ENCODE measurements around the gene CLVS2. TPM values are rescaled to one million over a fixed set of nuclear protein-coding genes. Genes with fewer than 3 reads are reported as not detected.
A peak's percentile ranks its signal among the peaks of the same experiment; 100 is the strongest.

CLVS2 gene
- total and polyA plus RNA-seq, 3 experiments from 2014 or later, result not detected

- POLR2A ChIA-PET, result no interaction called here
- CTCF ChIA-PET, result no interaction called here
- Mint-ChIP-seq H3K27me3 (peaks cover 22 to 28% of the 10 kb centered on the region in 2 donors), H3K9me3 (peaks cover 5 to 11% (median 7%) of the 10 kb centered on the region in 5 donors), H3K4me1 (peaks cover 0 to 5% (median 3%) of the 10 kb centered on the region in 3 donors), H3K36me3 (peaks cover 0 to 2% (median 0%) of the 10 kb centered on the region in 3 donors), H3K27ac (peak overlapping the region in 1 of 8 donors; percentile 36), H3K4me3 (no peak overlapping the region)
- H3K9me3 ChIP-seq (ENCODE audit: low read length), result no peaks in the 10 kb centered on the region
- H3K27me3 ChIP-seq (ENCODE audit: insufficient read depth, low read length, poor library complexity, severe bottlenecking), result no peaks in the 10 kb centered on the region
- no peak overlapping the region for H3K4me3 ChIP-seq (ENCODE audit: low read length)
- H3K4me1 ChIP-seq (ENCODE audit: insufficient read depth, low read length), result no peaks in the 10 kb centered on the region
- DNase-seq, result no peak
- no peaks in the 10 kb centered on the region for H3K36me3 ChIP-seq (ENCODE audit: insufficient read depth, low read length)
- H3K27ac ChIP-seq (ENCODE audit: low read depth, low read length), result no peak overlapping the region
These were observed 1.8 kb upstream of the CLVS2 start for GRCh38 chr6:122994256-122994655.

GRCh38 chr6:122996794-122997505 lies 915 bp downstream of the CLVS2 start:
- Mint-ChIP-seq H3K27me3 (peaks cover 22 to 28% of the 10 kb centered on the region in 2 donors), H3K27ac (no peak overlapping the region), H3K4me3 (no peak overlapping the region), H3K4me1 (peaks cover 0 to 5% (median 3%) of the 10 kb centered on the region in 3 donors), H3K36me3 (peaks cover 0 to 2% (median 0%) of the 10 kb centered on the region in 3 donors), H3K9me3 (peaks cover 4 to 11% (median 6%) of the 10 kb centered on the region in 5 donors)
- POLR2A ChIA-PET, result no interaction called here
- H3K27ac ChIP-seq (ENCODE audit: low read depth, low read length), result no peak overlapping the region
- H3K4me1 ChIP-seq (ENCODE audit: insufficient read depth, low read length), result no peaks in the 10 kb centered on the region
- no peaks in the 10 kb centered on the region for H3K9me3 ChIP-seq (ENCODE audit: low read length)
- DNase-seq, result no peak
- no peak overlapping the region for H3K4me3 ChIP-seq (ENCODE audit: low read length)
- H3K27me3 ChIP-seq (ENCODE audit: insufficient read depth, low read length, poor library complexity, severe bottlenecking), result no peaks in the 10 kb centered on the region
- CTCF ChIA-PET, result no interaction called here
- no peaks in the 10 kb centered on the region for H3K36me3 ChIP-seq (ENCODE audit: insufficient read depth, low read length)

DNA sequence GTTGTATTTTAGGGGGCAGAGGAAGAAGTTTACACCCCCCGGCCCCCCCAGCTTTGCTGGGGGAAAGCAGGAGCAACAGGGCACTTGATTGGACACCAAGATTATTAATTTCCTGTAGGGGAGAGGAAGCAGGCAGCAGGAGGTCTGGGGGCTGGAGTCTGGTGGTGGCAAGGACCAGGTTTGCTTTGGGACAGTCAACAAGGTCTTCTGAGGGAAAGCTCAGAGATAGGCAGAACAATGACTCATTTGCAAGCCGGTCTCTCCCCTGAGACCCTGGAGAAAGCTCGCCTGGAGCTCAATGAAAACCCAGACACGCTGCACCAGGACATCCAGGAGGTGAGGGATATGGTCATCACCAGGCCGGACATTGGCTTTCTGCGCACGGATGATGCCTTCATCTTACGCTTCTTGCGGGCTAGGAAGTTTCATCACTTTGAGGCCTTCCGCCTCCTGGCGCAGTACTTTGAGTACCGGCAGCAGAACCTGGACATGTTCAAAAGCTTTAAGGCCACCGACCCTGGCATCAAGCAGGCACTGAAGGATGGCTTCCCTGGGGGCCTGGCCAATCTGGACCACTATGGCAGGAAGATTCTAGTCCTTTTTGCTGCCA lies 1.6 kb downstream of the CLVS2 start:
- Histone ChIP-seq H3K27me3 (ENCODE audit: insufficient read depth, low read length, poor library complexity, severe bottlenecking) (no peaks in the 10 kb centered on the region), H3K4me3 (ENCODE audit: low read length) (no peak overlapping the region), H3K36me3 (ENCODE audit: insufficient read depth, low read length) (no peaks in the 10 kb centered on the region), H3K27ac (ENCODE audit: low read depth, low read length) (no peak overlapping the region), H3K4me1 (ENCODE audit: insufficient read depth, low read length) (no peaks in the 10 kb centered on the region), H3K9me3 (ENCODE audit: low read length) (no peaks in the 10 kb centered on the region)
- no peak for DNase-seq
- POLR2A ChIA-PET, result no interaction called here
- peak overlapping the region in 1 of 8 donors; percentile 83 for H3K27ac Mint-ChIP-seq
- no peak overlapping the region for H3K4me3 Mint-ChIP-seq
- H3K4me1 Mint-ChIP-seq, result peaks cover 0 to 5% (median 3%) of the 10 kb centered on the region in 3 donors
- H3K9me3 Mint-ChIP-seq, result peaks cover 4 to 11% (median 6%) of the 10 kb centered on the region in 5 donors
- CTCF ChIA-PET, result no interaction called here
- H3K27me3 Mint-ChIP-seq, result peaks cover 22 to 28% of the 10 kb centered on the region in 2 donors
- peaks cover 0 to 2% (median 0%) of the 10 kb centered on the region in 3 donors for H3K36me3 Mint-ChIP-seq

DNA sequence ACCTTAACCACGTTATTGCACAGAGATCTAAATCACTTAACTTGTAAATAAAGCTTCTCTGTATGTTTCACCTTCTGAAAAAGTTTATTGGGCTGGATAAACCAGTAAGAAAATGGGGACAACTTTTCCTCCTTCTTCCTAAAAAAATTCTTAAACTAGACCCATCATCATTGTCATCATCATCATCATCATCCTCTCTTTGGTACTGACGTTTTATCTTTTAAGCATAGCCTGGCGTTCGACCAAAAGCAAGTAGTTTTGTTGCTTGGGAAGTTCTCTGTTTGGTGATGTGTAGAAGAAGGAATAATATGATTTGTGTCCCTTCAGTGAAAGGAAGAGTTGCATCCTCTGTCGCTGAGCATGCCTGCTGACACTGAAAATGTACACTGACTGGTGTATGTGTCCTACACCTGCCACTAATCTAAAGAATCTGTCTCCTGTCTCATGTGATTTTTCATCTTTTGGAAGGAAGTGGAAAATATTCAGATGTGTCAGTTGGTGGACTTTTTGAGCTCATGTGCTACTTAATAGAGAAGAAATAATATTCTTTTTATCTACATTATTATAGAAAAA lies 2.5 kb downstream of the CLVS2 start:
- Mint-ChIP-seq H3K4me1 (peaks cover 0 to 5% (median 3%) of the 10 kb centered on the region in 3 donors), H3K36me3 (peaks cover 0 to 2% (median 0%) of the 10 kb centered on the region in 3 donors), H3K4me3 (no peak overlapping the region), H3K9me3 (peaks cover 4 to 11% (median 6%) of the 10 kb centered on the region in 5 donors), H3K27ac (no peak overlapping the region), H3K27me3 (peaks cover 22 to 28% of the 10 kb centered on the region in 2 donors)
- H3K36me3 ChIP-seq (ENCODE audit: insufficient read depth, low read length), result no peaks in the 10 kb centered on the region
- H3K27ac ChIP-seq (ENCODE audit: low read depth, low read length), result no peak overlapping the region
- no peaks in the 10 kb centered on the region for H3K4me1 ChIP-seq (ENCODE audit: insufficient read depth, low read length)
- ChIA-PET POLR2A (no interaction called here), CTCF (no interaction called here)
- no peak for DNase-seq
- no peaks in the 10 kb centered on the region for H3K27me3 ChIP-seq (ENCODE audit: insufficient read depth, low read length, poor library complexity, severe bottlenecking)
- no peak overlapping the region for H3K4me3 ChIP-seq (ENCODE audit: low read length)
- no peaks in the 10 kb centered on the region for H3K9me3 ChIP-seq (ENCODE audit: low read length)

DNA sequence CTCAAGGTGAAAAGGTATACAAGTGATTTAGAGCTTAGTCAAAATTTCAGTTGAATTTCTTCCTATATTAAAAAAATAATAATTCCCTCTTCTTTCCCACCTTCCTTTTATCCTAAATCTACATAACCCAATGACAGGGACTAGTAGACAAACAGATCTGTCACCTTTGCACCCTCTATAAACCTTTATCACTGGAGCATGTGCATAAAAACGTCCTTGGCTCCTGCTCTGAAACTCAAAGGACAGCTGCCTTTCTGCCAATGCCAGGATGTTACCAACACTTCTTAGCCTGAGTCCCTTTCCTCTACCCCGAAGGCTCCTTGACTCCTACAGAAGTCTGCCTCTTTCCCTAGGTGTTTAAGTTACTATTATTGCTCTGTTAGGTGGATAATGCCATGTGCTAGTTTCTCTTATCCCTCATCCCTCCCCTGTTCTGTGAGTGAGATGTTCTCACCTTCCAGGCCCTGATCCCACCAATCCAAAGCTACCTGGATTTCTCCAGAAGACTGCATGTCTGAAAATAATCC lies 4.3 kb downstream of the CLVS2 start:
- Mint-ChIP-seq H3K27ac (no peak overlapping the region), H3K4me1 (peaks cover 0 to 5% (median 3%) of the 10 kb centered on the region in 3 donors), H3K9me3 (peaks cover 4 to 9% (median 6%) of the 10 kb centered on the region in 5 donors), H3K36me3 (peaks cover 0 to 2% (median 0%) of the 10 kb centered on the region in 3 donors), H3K27me3 (peaks cover 17 to 25% of the 10 kb centered on the region in 2 donors), H3K4me3 (no peak overlapping the region)
- ChIA-PET POLR2A (no interaction called here), CTCF (no interaction called here)
- no peak overlapping the region for H3K4me3 ChIP-seq (ENCODE audit: low read length)
- no peaks in the 10 kb centered on the region for H3K27me3 ChIP-seq (ENCODE audit: insufficient read depth, low read length, poor library complexity, severe bottlenecking)
- no peak overlapping the region for H3K27ac ChIP-seq (ENCODE audit: low read depth, low read length)
- H3K9me3 ChIP-seq (ENCODE audit: low read length), result no peaks in the 10 kb centered on the region
- H3K36me3 ChIP-seq (ENCODE audit: insufficient read depth, low read length), result no peaks in the 10 kb centered on the region
- no peak for DNase-seq
- H3K4me1 ChIP-seq (ENCODE audit: insufficient read depth, low read length), result no peaks in the 10 kb centered on the region

DNA sequence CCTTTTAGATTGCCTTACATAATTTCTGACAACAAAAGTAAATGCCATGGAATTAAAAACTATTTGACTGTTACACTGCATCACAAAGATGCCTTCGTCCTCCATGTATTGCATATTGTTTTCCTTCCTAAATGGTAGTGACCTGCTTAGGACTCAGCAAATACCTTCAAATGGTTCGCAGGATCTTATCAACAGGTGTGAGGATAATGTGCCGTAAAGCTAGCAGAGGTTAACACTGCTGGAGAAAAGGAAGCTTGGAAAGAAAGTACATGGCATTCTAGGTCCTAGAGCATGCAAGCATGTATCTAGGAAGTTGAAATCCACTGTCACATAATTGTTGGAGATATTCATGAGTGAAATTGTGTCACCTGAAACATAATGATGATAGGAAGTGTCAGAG lies 5.5 kb downstream of the CLVS2 start:
- Mint-ChIP-seq H3K4me1 (no peaks in the 10 kb centered on the region), H3K27me3 (peaks cover 12 to 17% of the 10 kb centered on the region in 2 donors), H3K36me3 (peaks cover 0 to 2% (median 0%) of the 10 kb centered on the region in 3 donors), H3K27ac (no peak overlapping the region), H3K9me3 (peaks cover 2 to 8% (median 4%) of the 10 kb centered on the region in 5 donors), H3K4me3 (no peak overlapping the region)
- Histone ChIP-seq H3K36me3 (ENCODE audit: insufficient read depth, low read length) (no peaks in the 10 kb centered on the region), H3K9me3 (ENCODE audit: low read length) (no peaks in the 10 kb centered on the region), H3K4me1 (ENCODE audit: insufficient read depth, low read length) (no peaks in the 10 kb centered on the region), H3K27me3 (ENCODE audit: insufficient read depth, low read length, poor library complexity, severe bottlenecking) (no peaks in the 10 kb centered on the region), H3K27ac (ENCODE audit: low read depth, low read length) (no peak overlapping the region), H3K4me3 (ENCODE audit: low read length) (no peak overlapping the region)
- no peak for DNase-seq
- ChIA-PET CTCF (no interaction called here), POLR2A (no interaction called here)

DNA sequence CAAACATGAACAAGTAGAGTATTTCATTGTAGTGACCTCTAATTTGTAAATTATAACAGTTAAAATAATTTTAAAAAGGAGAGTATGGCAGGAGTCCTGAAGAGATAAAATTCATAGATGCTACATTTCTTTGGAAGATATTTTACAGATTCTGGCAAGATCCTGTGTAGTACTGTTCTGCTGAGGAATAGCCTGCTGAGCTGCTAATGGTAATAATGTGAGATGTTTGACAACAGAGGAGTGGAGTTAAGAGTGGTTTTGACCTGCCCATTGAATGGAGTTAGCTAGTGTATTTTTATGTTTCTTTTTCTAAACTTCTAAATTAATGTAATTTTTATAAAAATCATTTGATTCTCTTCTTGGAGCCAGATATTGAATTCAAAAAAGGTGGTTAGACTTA lies 11.8 kb downstream of the CLVS2 start:
- Mint-ChIP-seq H3K36me3 (no peaks in the 10 kb centered on the region), H3K4me3 (no peak overlapping the region), H3K27ac (no peak overlapping the region), H3K9me3 (peaks cover 0 to 4% (median 0%) of the 10 kb centered on the region in 5 donors), H3K4me1 (no peaks in the 10 kb centered on the region), H3K27me3 (no peaks in the 10 kb centered on the region)
- no peak for DNase-seq
- ChIA-PET CTCF (no interaction called here), POLR2A (no interaction called here)
- Histone ChIP-seq H3K4me1 (ENCODE audit: insufficient read depth, low read length) (no peaks in the 10 kb centered on the region), H3K9me3 (ENCODE audit: low read length) (no peaks in the 10 kb centered on the region), H3K27ac (ENCODE audit: low read depth, low read length) (no peak overlapping the region), H3K36me3 (ENCODE audit: insufficient read depth, low read length) (no peaks in the 10 kb centered on the region), H3K4me3 (ENCODE audit: low read length) (no peak overlapping the region), H3K27me3 (ENCODE audit: insufficient read depth, low read length, poor library complexity, severe bottlenecking) (no peaks in the 10 kb centered on the region)

GRCh38 chr6:123009059-123009458 lies 13.0 kb downstream of the CLVS2 start:
- Mint-ChIP-seq H3K4me3 (no peak overlapping the region), H3K27me3 (no peaks in the 10 kb centered on the region), H3K9me3 (peaks cover 0 to 4% (median 0%) of the 10 kb centered on the region in 5 donors), H3K4me1 (no peaks in the 10 kb centered on the region), H3K36me3 (no peaks in the 10 kb centered on the region), H3K27ac (no peak overlapping the region)
- ChIA-PET POLR2A (no interaction called here), CTCF (no interaction called here)
- Histone ChIP-seq H3K4me1 (ENCODE audit: insufficient read depth, low read length) (no peaks in the 10 kb centered on the region), H3K27ac (ENCODE audit: low read depth, low read length) (no peak overlapping the region), H3K9me3 (ENCODE audit: low read length) (no peaks in the 10 kb centered on the region), H3K27me3 (ENCODE audit: insufficient read depth, low read length, poor library complexity, severe bottlenecking) (no peaks in the 10 kb centered on the region), H3K4me3 (ENCODE audit: low read length) (no peak overlapping the region), H3K36me3 (ENCODE audit: insufficient read depth, low read length) (no peaks in the 10 kb centered on the region)
- DNase-seq, result no peak
